Lower leg skin (tissue), 3 donors: ENCODE measurements around the gene FAM50B.

Source experiments
- CTCF ChIP-seq, 3 donors: fragments of 450-650 bp; IDR thresholded peaks; one replicate each; pipeline ENCODE4 v1.5.1; 2016; ENCODE audit warnings: antibody characterized with exemption in 3 of 3, mild to moderate bottlenecking in 3 of 3, moderate library complexity in 2 of 3
- POLR2A ChIP-seq, 2 donors: fragments of 450-650 bp; IDR thresholded peaks; one replicate each; pipeline ENCODE4 v1.6.1; 2016 to 2017; ENCODE audit warnings: antibody characterized with exemption in 2 of 2, mild to moderate bottlenecking in 1 of 2, moderate library complexity in 1 of 2

- TF ChIP-seq POLR2A (IDR thresholded peaks at IDR 0.05) (no peak), CTCF (IDR thresholded peaks at IDR 0.05) (no peak)
Measured at GRCh38 chr6:3882431-3882830, 33.3 kb downstream of the FAM50B start.
